ENCODE measurements around the gene GBE1.
A peak's percentile ranks its signal among the peaks of the same experiment; 100 is the strongest.
"Not testable (repeated sequence)": the region's sequence is repeated elsewhere in the genome, so short reads cannot be mapped to it uniquely, and the experiment has no call there.

GBE1 gene

GRCh38 chr3:81760924-81761903, at the start of gene GBE1:
Gene GBE1, minus strand, starts transcription at chr3:81761645. Its CDS starts 128 bp downstream, at chr3:81761517.
- Mint-ChIP-seq H3K9me3 (peaks cover 9% of the 10 kb centered on the region), H3K4me3 (peak within 1 kb of the TSS; percentile 89), H3K27ac (peak within 1 kb of the TSS; percentile 99), H3K36me3 (ENCODE audit: low read depth) (peaks cover 40% of the 10 kb centered on the region), H3K27me3 (no peaks in the 10 kb centered on the region), H3K4me1 (ENCODE audit: low read depth) (peaks cover 28% of the 10 kb centered on the region)
- peak; percentile 95 for DNase-seq

- no peaks in the 10 kb centered on the region for H3K36me3 Mint-ChIP-seq (ENCODE audit: low read depth)
- H3K9me3 Mint-ChIP-seq: no peaks in the 10 kb centered on the region
- no peaks in the 10 kb centered on the region for H3K27me3 Mint-ChIP-seq
- no peak for DNase-seq
- no peak overlapping the region for H3K4me3 Mint-ChIP-seq
- no peak overlapping the region for H3K27ac Mint-ChIP-seq
- no peaks in the 10 kb centered on the region for H3K4me1 Mint-ChIP-seq (ENCODE audit: low read depth)
Measured at GRCh38 chr3:81808900-81809299, 47.5 kb upstream of the GBE1 start.

- Mint-ChIP-seq H3K27me3 (peaks cover 8% of the 10 kb centered on the region), H3K9me3 (no peaks in the 10 kb centered on the region), H3K4me1 (ENCODE audit: low read depth) (no peaks in the 10 kb centered on the region), H3K36me3 (ENCODE audit: low read depth) (no peaks in the 10 kb centered on the region), H3K4me3 (no peak overlapping the region), H3K27ac (no peak overlapping the region)
- no peak for DNase-seq
Measured at GRCh38 chr3:81799403-81799802, 38.0 kb upstream of the GBE1 start.

GRCh38 chr3:81793410-81793809, 32.0 kb upstream of the GBE1 start:
- Mint-ChIP-seq H3K4me1 (ENCODE audit: low read depth) (no peaks in the 10 kb centered on the region), H3K4me3 (no peak overlapping the region)

GRCh38 chr3:81790117-81790516, 28.7 kb upstream of the GBE1 start:
- no peak for DNase-seq
- H3K27ac Mint-ChIP-seq: no peak overlapping the region
- H3K9me3 Mint-ChIP-seq: no peaks in the 10 kb centered on the region
- H3K36me3 Mint-ChIP-seq (ENCODE audit: low read depth): no peaks in the 10 kb centered on the region
- H3K4me1 Mint-ChIP-seq (ENCODE audit: low read depth): no peaks in the 10 kb centered on the region
- peaks cover 7% of the 10 kb centered on the region for H3K27me3 Mint-ChIP-seq
- no peak overlapping the region for H3K4me3 Mint-ChIP-seq

More at GRCh38 chr3:81793410-81793809, 32.0 kb upstream of the GBE1 start:
- DNase-seq: no peak
- Mint-ChIP-seq H3K27me3 (peaks cover 9% of the 10 kb centered on the region), H3K36me3 (ENCODE audit: low read depth) (no peaks in the 10 kb centered on the region), H3K9me3 (no peaks in the 10 kb centered on the region), H3K27ac (no peak overlapping the region)

GRCh38 chr3:81789691-81790090, 28.2 kb upstream of the GBE1 start:
- no peaks in the 10 kb centered on the region for H3K36me3 Mint-ChIP-seq (ENCODE audit: low read depth)
- no peak overlapping the region for H3K27ac Mint-ChIP-seq
- H3K4me1 Mint-ChIP-seq (ENCODE audit: low read depth): no peaks in the 10 kb centered on the region
- H3K27me3 Mint-ChIP-seq: peaks cover 7% of the 10 kb centered on the region
- no peak for DNase-seq
- H3K9me3 Mint-ChIP-seq: no peaks in the 10 kb centered on the region
- no peak overlapping the region for H3K4me3 Mint-ChIP-seq

GRCh38 chr3:81788610-81789009, 27.2 kb upstream of the GBE1 start:
- Mint-ChIP-seq H3K4me3 (no peak overlapping the region), H3K4me1 (ENCODE audit: low read depth) (no peaks in the 10 kb centered on the region), H3K36me3 (ENCODE audit: low read depth) (no peaks in the 10 kb centered on the region), H3K9me3 (peaks cover 2% of the 10 kb centered on the region), H3K27me3 (peaks cover 7% of the 10 kb centered on the region), H3K27ac (no peak overlapping the region)
- DNase-seq: no peak

GRCh38 chr3:81788044-81788443, 26.6 kb upstream of the GBE1 start:
- Mint-ChIP-seq H3K27me3 (peaks cover 7% of the 10 kb centered on the region), H3K9me3 (peaks cover 2% of the 10 kb centered on the region), H3K36me3 (ENCODE audit: low read depth) (no peaks in the 10 kb centered on the region), H3K27ac (no peak overlapping the region), H3K4me3 (no peak overlapping the region), H3K4me1 (ENCODE audit: low read depth) (no peaks in the 10 kb centered on the region)
- no peak for DNase-seq

GRCh38 chr3:81782585-81782984, 21.1 kb upstream of the GBE1 start:
- DNase-seq: no peak
- Mint-ChIP-seq H3K4me1 (ENCODE audit: low read depth) (no peaks in the 10 kb centered on the region), H3K27ac (no peak overlapping the region), H3K4me3 (no peak overlapping the region), H3K9me3 (peaks cover 4% of the 10 kb centered on the region), H3K36me3 (ENCODE audit: low read depth) (no peaks in the 10 kb centered on the region), H3K27me3 (no peaks in the 10 kb centered on the region)

- no peak overlapping the region for H3K27ac Mint-ChIP-seq
- H3K36me3 Mint-ChIP-seq (ENCODE audit: low read depth): no peaks in the 10 kb centered on the region
- no peaks in the 10 kb centered on the region for H3K4me1 Mint-ChIP-seq (ENCODE audit: low read depth)
- H3K4me3 Mint-ChIP-seq: no peak overlapping the region
- H3K27me3 Mint-ChIP-seq: peaks cover 2% of the 10 kb centered on the region
- H3K9me3 Mint-ChIP-seq: peaks cover 3% of the 10 kb centered on the region
- no peak for DNase-seq
Measured at GRCh38 chr3:81778678-81779182, 17.3 kb upstream of the GBE1 start.

- H3K4me1 Mint-ChIP-seq (ENCODE audit: low read depth): no peaks in the 10 kb centered on the region
- H3K9me3 Mint-ChIP-seq: peaks cover 2% of the 10 kb centered on the region
- peaks cover 2% of the 10 kb centered on the region for H3K27me3 Mint-ChIP-seq
- DNase-seq: no peak
- no peak overlapping the region for H3K27ac Mint-ChIP-seq
- H3K36me3 Mint-ChIP-seq (ENCODE audit: low read depth): no peaks in the 10 kb centered on the region
- no peak overlapping the region for H3K4me3 Mint-ChIP-seq
Measured at GRCh38 chr3:81776643-81777042, 15.2 kb upstream of the GBE1 start.

GRCh38 chr3:81770710-81771109, 9.3 kb upstream of the GBE1 start:
- Mint-ChIP-seq H3K9me3 (no peaks in the 10 kb centered on the region), H3K4me3 (no peak overlapping the region), H3K4me1 (ENCODE audit: low read depth) (no peaks in the 10 kb centered on the region), H3K27me3 (peaks cover 12% of the 10 kb centered on the region), H3K27ac (no peak overlapping the region), H3K36me3 (ENCODE audit: low read depth) (no peaks in the 10 kb centered on the region)
- no peak for DNase-seq

GRCh38 chr3:81769299-81769698, 7.9 kb upstream of the GBE1 start:
- no peak overlapping the region for H3K4me3 Mint-ChIP-seq
- DNase-seq: no peak
- H3K4me1 Mint-ChIP-seq (ENCODE audit: low read depth): no peaks in the 10 kb centered on the region
- no peak overlapping the region for H3K27ac Mint-ChIP-seq
- no peaks in the 10 kb centered on the region for H3K9me3 Mint-ChIP-seq
- H3K36me3 Mint-ChIP-seq (ENCODE audit: low read depth): no peaks in the 10 kb centered on the region
- peaks cover 10% of the 10 kb centered on the region for H3K27me3 Mint-ChIP-seq

GRCh38 chr3:81767250-81767859, 5.9 kb upstream of the GBE1 start:
- not testable (repeated sequence) for H3K36me3 Mint-ChIP-seq (ENCODE audit: low read depth); H3K4me1 Mint-ChIP-seq (ENCODE audit: low read depth); H3K4me3 Mint-ChIP-seq; H3K27me3 Mint-ChIP-seq; H3K9me3 Mint-ChIP-seq; DNase-seq; H3K27ac Mint-ChIP-seq

GRCh38 chr3:81765400-81765799, 4.0 kb upstream of the GBE1 start:
- Mint-ChIP-seq H3K27me3 (peaks cover 10% of the 10 kb centered on the region), H3K27ac (no peak overlapping the region), H3K36me3 (ENCODE audit: low read depth) (peaks cover 6% of the 10 kb centered on the region), H3K4me3 (no peak overlapping the region), H3K9me3 (no peaks in the 10 kb centered on the region), H3K4me1 (ENCODE audit: low read depth) (peaks cover 15% of the 10 kb centered on the region)
- no peak for DNase-seq
